ENCODE measurements around the gene PTGS1.

PTGS1 gene

DNA sequence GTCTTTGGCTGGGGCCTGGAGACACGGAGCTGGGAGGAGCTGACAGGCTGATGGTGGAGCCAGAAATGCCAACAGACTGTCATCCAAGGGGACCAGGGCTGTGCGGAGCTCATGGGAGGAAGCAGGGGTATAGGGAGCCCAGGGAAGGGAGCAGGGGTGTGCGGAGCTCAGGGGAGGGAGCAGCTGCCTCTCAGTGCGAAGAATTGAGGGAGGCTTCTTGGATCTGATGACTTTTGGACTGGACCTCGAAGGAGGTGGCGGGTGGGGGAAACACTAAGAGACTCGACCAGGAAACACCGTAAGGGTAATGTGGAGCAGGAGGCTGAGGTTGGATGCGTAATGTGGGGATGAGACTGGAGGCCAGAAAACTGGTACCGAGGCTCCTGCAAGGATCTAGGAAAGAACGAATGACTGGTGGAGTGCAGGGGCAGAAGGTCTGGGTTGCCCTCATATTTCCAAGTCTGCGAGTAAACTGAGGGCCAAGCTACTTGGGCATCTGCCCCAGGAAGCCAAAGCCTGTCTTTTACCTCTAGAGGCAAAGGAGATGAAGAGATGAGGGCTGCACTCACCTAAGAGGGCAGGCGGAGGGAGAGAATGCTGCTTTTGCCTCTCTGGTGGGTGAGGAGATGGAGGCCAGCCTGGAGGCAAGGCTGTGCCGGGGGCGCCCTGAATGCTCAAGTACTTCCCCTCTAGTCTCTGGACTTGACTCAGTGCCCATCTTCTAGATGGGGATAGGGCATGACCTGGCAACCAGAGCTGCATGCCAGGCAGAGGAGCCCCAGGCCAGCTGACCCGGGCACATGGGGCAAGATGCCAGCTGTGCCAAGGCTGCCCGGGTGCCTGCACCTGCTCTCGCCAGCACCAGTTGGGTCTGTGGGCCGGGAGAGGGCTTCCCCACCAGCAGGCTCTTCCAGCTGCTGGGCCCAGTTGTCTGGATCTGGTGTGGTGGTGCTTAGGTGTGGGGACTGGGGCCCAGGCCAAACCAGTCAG, 2.3 kb downstream of the PTGS1 start:
- no peak overlapping the region for H3K4me3 ChIP-seq (ENCODE audit: low read depth, low read length)

DNA sequence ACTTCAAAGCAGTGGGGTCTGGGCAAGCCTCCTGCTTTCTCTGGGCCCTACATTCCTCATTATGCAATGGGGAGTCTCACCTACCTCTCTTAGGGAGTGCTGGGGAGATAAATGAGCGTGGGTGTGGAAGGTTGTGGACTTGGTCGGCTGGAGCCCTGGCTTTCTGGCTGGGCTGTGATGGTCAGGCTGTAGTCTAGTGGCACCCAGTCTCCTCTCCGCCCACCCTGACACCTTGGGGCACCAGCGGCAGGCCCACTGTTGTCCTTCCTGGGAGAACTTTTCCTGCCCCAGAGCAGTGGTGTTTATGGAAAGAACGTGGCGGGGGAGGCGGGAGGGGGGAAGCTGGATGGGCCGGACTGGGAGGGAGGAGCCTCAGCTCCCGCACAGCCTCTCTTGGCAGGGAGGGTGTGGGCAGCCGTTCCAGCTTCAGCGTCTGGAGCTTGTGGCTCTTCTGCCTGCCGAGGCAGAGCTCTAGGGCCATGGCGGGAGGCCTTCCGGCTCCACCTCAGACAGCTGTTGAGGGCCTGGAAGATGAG, 4.1 kb downstream of the PTGS1 start:
- no peak overlapping the region for H3K4me3 ChIP-seq (ENCODE audit: low read depth, low read length)

DNA sequence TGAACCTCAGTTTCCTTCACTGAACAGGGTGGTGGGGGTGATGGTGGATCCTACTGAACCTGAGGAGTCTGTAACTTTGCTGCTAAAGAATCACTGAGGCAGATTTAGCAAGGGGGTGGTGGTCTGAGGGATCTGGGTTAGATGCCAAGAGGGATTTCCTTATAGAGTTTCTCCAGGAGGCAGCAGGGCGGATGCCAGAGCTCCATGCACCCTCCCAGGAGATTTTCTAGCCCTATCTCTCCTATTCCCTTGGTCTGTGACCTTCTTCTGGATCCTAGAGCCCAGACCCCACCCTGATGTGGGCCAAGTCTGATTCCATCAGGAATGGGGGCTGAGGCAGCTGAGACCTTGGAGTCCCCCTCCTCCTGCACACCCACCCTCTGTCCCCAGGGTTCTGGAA, 6.0 kb downstream of the PTGS1 start:
- H3K4me3 ChIP-seq (ENCODE audit: low read depth, low read length): no peak overlapping the region

DNA sequence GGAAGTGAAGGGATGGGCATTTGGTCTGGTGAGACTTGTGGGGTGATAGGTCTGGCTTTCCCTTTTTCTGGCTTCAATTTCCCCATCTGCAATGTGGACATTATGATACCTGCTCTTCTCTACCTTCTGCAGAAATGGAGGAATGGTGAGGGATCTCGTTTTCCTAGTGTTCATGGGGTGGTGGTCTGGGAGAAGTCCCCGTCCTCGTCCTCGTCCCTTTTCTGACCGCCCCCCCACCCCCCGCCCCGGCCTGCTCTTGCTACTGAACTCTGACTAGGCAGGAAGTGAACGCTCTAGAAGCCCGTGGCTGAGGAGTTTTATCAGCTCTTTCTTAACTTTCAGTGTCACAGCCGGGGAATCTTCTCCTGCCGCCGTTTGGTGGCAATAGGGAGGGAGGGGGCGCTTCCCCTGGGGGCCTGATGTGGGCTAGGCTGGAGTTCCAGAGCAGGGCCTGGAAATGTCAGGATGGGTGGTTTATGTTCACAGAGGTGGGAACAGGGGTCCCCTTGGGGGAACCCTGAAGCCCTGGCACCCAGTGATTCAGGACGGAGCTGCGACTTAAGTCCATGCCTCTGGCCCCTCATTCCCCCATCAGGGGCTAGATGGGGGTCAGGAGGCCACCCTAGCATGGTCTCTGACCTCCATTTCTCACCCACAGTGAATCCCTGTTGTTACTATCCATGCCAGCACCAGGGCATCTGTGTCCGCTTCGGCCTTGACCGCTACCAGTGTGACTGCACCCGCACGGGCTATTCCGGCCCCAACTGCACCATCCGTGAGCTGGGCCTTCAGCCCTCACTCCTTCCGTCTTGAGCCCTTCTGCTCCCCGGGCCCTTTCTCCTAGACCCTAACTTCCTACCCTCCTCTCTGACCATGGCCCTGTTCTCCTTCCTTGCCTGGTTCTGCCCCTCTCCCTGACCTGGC, 6.7 kb downstream of the PTGS1 start:
- no peak overlapping the region for H3K4me3 ChIP-seq (ENCODE audit: low read depth, low read length)

DNA sequence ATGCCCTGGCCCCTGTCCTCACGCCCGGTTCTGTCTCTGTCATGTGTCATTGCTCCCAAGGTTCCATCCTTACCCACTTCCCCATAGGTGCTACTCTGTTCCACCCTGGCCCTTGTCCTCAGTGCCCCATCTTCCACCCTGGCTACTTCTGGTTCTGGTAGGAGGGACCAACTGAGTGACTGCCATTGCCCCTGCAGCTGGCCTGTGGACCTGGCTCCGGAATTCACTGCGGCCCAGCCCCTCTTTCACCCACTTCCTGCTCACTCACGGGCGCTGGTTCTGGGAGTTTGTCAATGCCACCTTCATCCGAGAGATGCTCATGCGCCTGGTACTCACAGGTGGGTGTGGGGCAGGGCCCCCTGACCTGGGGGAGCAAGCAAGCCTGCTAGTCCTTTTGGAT, 7.4 kb downstream of the PTGS1 start:
- no peak overlapping the region for H3K4me3 ChIP-seq (ENCODE audit: low read depth, low read length)

DNA sequence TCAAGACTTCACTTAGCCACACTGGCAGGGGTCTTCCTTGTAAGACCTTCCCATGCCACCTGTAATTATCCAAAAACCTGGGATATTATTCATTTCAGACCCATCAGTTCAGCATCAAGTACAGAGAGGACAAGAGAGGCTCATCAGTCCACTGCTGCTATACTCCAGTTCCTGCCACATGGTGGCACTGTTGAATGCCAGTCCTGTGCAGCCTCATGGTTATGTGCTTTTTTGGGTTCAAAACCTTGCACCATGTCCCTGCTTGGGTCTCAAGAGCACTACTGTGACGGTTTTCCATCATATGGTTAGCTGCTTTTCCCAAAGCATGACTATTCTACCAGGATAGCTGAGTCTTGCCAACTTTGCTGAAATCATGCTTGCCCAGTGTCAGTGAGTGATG, 8.5 kb downstream of the PTGS1 start:
- H3K4me3 ChIP-seq (ENCODE audit: low read depth, low read length): no peak overlapping the region

DNA sequence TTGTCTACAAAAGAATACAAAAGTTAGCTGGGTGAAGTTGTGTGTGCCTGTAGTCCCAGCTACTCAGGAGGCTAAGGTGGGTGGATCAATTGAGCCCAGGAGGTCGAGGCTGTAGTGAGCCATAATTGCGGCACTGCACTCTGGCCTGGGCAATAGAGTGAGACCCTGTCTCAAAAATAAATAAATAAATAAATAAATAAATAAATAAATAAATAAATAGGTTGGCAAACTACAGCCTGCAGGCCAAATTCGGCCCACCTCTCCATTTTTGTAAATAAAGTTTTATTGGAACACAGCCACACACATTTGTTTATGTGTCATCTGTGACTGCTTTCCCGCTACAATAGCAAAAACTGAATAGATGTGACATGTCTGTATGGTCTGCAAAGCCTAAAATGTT, 9.5 kb downstream of the PTGS1 start:
- H3K4me3 ChIP-seq (ENCODE audit: low read depth, low read length): no peak overlapping the region

DNA sequence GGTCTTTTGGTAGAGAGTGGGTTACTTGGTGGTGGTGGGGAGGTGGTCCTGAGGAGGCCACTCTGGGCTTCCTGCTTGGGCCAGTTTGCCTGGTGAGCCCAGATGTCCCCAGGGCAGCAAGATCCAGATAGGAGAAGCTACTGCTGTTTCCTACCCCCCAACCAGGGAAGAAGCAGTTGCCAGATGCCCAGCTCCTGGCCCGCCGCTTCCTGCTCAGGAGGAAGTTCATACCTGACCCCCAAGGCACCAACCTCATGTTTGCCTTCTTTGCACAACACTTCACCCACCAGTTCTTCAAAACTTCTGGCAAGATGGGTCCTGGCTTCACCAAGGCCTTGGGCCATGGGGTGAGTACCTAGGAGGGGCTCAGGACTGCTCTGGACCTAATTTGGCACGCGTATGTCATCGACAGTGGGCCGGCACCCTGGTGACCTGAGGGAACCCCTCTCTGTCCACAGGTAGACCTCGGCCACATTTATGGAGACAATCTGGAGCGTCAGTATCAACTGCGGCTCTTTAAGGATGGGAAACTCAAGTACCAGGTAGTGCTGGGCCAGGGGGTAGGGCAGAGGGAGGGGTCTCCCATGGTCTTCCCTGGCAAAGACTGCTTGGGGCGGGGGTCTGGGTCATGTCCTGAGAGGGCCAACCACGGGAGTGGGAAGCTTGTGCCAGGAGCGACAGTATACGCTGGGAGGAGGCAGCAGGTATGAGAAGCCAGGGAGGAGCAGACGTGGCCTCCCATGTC, 10.6 kb downstream of the PTGS1 start:
- H3K4me3 ChIP-seq (ENCODE audit: low read depth, low read length): no peak overlapping the region

DNA sequence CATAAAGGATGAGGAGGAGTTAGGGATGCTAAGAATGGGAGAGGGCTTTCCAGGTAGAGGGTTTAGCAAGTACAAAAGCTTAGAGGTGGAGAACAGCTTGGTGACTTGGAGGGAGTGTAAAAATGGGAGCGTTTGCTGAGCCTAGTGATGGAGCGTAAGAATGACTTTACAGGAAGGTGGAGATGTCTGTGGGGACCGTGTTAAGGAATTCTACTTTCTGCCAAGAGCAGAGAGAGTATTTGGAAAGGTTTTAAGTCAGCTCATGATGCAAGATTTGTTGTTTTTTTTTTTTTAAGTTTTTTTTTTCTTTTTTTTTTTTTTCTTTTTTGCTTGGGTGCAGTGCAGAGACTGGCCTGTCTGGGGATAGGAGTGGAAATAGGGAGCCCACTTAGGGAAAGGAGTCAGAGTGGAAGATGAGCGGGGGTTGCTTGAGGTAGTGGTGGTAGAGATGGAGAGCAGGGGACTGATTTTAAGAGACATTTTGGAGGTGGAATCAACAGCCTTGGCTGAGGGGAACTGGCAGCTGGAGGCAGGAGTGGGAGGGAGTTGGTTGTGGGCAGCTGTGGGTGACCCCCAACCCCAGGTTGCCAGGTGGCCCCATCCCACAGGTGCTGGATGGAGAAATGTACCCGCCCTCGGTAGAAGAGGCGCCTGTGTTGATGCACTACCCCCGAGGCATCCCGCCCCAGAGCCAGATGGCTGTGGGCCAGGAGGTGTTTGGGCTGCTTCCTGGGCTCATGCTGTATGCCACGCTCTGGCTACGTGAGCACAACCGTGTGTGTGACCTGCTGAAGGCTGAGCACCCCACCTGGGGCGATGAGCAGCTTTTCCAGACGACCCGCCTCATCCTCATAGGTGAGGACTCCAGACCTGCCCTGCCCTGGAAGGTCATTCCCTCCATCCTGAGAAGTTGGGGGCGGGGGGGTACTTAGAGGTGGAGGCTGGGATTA, 12.4 kb downstream of the PTGS1 start:
- H3K4me3 ChIP-seq (ENCODE audit: low read depth, low read length): no peak overlapping the region

DNA sequence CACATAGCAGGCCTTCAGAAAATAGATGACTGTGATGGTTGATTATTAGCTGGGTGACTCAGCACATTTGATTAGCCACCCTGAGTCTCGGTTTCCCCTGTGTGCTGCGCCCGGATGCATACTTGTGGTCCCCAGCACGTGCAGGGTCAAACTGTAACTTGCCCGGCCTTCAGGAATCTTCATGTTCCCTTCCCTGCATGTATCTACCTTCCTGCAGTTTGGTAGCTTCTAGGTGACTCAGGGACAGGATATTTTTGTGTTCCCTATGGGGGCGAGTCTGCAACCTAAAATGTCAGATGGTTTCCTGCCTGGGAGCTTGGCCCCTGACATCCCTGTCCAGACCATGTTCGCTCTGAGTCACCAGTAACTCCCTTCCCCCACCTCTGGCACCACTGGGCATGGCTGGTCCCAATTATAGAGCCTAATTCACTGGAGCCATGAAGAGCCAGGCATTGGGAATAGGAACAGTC, 13.2 kb downstream of the PTGS1 start:
- no peak overlapping the region for H3K4me3 ChIP-seq (ENCODE audit: low read depth, low read length)

DNA sequence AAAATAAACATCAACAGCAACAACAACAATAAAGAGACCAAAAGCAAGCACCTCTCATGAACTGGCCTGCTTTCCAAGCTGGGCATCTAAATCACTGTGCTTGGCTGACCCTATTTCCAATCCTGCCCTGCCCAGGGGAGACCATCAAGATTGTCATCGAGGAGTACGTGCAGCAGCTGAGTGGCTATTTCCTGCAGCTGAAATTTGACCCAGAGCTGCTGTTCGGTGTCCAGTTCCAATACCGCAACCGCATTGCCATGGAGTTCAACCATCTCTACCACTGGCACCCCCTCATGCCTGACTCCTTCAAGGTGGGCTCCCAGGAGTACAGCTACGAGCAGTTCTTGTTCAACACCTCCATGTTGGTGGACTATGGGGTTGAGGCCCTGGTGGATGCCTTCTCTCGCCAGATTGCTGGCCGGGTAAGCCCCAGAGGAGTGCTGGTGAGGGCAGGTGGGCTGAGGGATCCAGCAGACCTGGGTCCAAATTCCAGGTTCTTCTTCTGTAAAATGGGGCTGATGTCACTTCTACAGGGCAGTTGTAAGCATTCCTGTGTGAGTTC, 15.6 kb downstream of the PTGS1 start:
- H3K4me3 ChIP-seq (ENCODE audit: low read depth, low read length): no peak overlapping the region

DNA sequence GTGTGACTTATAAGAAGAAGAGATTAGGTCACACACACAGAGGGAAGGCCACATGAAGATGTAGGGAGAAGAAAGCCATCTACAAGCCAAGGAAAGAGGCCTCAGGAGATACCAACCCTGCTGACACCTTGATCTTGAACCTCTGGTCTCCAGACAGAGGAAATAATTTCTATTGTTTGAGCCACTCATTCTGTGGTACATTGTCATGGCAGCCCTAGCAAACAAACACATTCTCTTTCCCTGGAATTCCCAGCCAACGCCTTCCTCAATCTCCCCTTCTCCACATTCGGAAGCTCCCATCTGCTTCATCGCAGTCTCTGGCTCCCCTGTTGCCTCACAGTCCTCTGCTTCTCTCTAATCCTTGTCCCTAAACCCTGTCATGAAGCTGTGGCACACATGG, 16.7 kb downstream of the PTGS1 start:
- H3K4me3 ChIP-seq (ENCODE audit: low read depth, low read length): no peak overlapping the region

DNA sequence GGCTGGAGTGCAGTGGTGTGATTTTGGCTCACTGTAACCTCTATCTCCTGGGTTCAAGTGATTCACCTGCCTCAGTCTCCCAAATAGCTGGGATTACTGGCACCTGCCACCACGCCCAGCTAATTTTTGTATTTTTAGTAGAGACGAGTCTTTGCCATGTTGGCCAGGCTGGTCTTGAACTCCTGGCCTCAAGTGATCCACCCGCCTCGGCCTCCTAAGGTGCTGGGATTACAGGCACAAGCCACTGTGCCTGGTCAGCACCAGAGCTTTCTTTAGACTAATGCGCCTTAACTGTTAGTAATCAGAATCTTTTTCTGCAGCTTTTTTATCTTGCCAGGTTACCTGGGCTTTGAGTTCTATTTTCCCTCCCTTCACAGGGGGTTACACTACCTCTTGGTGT, 18.4 kb downstream of the PTGS1 start:
- H3K4me3 ChIP-seq (ENCODE audit: low read depth, low read length): no peak overlapping the region

DNA sequence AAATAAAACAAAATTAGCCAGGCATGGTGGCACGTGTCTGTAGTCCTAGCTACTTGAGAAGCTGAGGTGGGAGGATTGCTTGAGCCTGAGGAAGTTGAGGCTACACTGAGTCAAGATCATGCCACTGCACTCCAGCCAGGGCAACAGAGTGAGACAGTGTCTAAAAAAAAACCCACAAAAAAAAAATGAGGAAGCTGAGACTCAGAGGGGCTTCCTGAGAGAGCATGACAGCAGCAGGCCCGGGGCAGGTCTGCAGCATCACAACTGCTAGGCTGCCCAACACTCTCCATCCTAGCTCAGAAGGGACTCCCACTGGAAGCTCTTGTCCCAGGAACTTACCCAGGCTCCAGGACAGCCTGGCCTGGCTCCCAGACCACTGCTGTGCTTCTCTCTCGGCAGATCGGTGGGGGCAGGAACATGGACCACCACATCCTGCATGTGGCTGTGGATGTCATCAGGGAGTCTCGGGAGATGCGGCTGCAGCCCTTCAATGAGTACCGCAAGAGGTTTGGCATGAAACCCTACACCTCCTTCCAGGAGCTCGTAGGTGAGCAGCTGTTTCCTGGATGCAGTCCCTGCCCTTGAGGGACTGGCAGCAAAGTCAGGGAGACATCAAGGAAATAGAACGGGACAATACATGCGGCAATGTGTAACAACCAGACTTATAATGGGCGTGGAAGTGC, 19.1 kb downstream of the PTGS1 start:
- no peak overlapping the region for H3K4me3 ChIP-seq (ENCODE audit: low read depth, low read length)

DNA sequence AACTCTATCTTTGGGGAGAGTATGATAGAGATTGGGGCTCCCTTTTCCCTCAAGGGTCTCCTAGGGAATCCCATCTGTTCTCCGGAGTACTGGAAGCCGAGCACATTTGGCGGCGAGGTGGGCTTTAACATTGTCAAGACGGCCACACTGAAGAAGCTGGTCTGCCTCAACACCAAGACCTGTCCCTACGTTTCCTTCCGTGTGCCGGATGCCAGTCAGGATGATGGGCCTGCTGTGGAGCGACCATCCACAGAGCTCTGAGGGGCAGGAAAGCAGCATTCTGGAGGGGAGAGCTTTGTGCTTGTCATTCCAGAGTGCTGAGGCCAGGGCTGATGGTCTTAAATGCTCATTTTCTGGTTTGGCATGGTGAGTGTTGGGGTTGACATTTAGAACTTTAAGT, 21.5 kb downstream of the PTGS1 start:
- H3K4me3 ChIP-seq (ENCODE audit: low read depth, low read length): no peak overlapping the region

DNA sequence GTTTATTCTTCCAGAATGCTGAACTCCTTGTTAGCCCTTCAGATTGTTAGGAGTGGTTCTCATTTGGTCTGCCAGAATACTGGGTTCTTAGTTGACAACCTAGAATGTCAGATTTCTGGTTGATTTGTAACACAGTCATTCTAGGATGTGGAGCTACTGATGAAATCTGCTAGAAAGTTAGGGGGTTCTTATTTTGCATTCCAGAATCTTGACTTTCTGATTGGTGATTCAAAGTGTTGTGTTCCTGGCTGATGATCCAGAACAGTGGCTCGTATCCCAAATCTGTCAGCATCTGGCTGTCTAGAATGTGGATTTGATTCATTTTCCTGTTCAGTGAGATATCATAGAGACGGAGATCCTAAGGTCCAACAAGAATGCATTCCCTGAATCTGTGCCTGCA, 21.9 kb downstream of the PTGS1 start:
- no peak overlapping the region for H3K4me3 ChIP-seq (ENCODE audit: low read depth, low read length)

DNA sequence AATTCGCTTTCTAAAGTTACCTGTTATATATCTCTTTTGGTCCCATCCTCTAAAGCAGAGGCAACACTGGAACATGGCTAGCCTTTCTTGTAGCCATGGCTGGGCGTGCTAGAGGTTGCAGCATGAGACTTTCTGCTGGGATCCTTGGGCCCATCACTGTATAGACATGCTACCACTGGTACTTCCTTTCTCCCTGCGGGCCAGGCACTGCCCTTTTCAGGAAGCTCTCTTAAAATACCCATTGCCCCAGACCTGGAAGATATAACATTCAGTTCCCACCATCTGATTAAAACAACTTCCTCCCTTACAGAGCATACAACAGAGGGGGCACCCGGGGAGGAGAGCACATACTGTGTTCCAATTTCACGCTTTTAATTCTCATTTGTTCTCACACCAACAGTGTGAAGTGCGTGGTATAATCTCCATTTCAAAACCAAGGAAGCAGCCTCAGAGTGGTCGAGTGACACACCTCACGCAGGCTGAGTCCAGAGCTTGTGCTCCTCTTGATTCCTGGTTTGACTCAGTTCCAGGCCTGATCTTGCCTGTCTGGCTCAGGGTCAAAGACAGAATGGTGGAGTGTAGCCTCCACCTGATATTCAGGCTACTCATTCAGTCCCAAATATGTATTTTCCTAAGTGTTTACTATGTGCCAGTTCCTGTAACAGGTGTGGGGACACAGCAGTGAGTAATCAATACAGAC, 22.6 kb downstream of the PTGS1 start:
- no peak overlapping the region for H3K4me3 ChIP-seq (ENCODE audit: low read depth, low read length)
